SU-DHL-6 (cell line): Measurements from ENCODE around the gene SAMD10.

Experiments used
- H2AFZ ChIP-seq: fragments of 200-600 bp; sonication (generic); 2 replicates; pipeline ENCODE4 v1.6.1; 2014; ENCODE audit warnings: low read depth, mild to moderate bottlenecking, moderate library complexity, mixed read lengths, antibody characterized with exemption, low read length; ENCODE audit not compliant: severe bottlenecking
- H3F3A ChIP-seq: fragments of 200-600 bp; shearing (Covaris generic); 2 replicates; pipeline ENCODE4 v1.6.0; 2016; ENCODE audit warnings: antibody characterized with exemption, mild to moderate bottlenecking; ENCODE audit not compliant: insufficient read depth
- H3K27ac ChIP-seq: fragments of 200-600 bp; sonication (generic); 2 replicates; pipeline ENCODE4 v1.5.1; 2016; ENCODE audit warnings: low read depth, mild to moderate bottlenecking, low read length, moderate library complexity, mixed read lengths
- H3K27me3 ChIP-seq: fragments of 200-600 bp; sonication (generic), shearing (Covaris generic); 2 replicates; pipeline ENCODE4 v1.6.0; 2014; ENCODE audit warnings: mild to moderate bottlenecking, low read length
- H3K36me3 ChIP-seq: fragments of 200-600 bp; sonication (generic); 2 replicates; pipeline ENCODE4 v1.6.1; 2014; ENCODE audit warnings: mild to moderate bottlenecking, low read length, mixed read lengths
- H3K4me2 ChIP-seq: fragments of 300-600, 200-600 bp; shearing (Covaris generic), sonication (generic); 2 replicates; pipeline ENCODE4 v1.6.0; 2014; ENCODE audit warnings: low read length, low read depth, mild to moderate bottlenecking; ENCODE audit not compliant: poor library complexity, severe bottlenecking
- H3K4me3 ChIP-seq: fragments of 200-600 bp; sonication (generic); 2 replicates; pipeline ENCODE4 v1.5.1; 2014; ENCODE audit warnings: antibody characterized with exemption, low read length, mild to moderate bottlenecking, mixed read lengths; ENCODE audit not compliant: insufficient read depth, poor library complexity, severe bottlenecking
- H3K79me2 ChIP-seq: fragments of 200-600 bp; sonication (generic); 2 replicates; pipeline ENCODE4 v1.6.1; 2014; ENCODE audit warnings: mild to moderate bottlenecking, low read length, moderate library complexity; ENCODE audit not compliant: insufficient read depth
- H3K9ac ChIP-seq: fragments of 200-600 bp; sonication (generic); 2 replicates; pipeline ENCODE4 v1.7.0; 2014; ENCODE audit warnings: mild to moderate bottlenecking, low read length
- H3K9me2 ChIP-seq: fragments of 200-600 bp; sonication (generic); replicated peaks from 2 replicates; pipeline ENCODE4 v1.6.1; 2014; ENCODE audit warnings: low read length; ENCODE audit not compliant: insufficient read depth
- H3K9me3 ChIP-seq: fragments of 200-600 bp; sonication (generic); 2 replicates; pipeline ENCODE4 v1.6.1; 2014; ENCODE audit warnings: low read length, mixed read lengths; ENCODE audit not compliant: insufficient read depth
- H4K20me1 ChIP-seq: fragments of 200-600 bp; sonication (generic); 2 replicates; pipeline ENCODE4 v1.6.1; 2014; ENCODE audit warnings: low read depth, mild to moderate bottlenecking, antibody characterized with exemption, low read length, moderate library complexity, mixed read lengths
- CTCF ChIP-seq: fragments of 200-600 bp; sonication (generic); IDR thresholded peaks from one replicate; pipeline ENCODE4 v1.5.1; 2017; ENCODE audit warnings: antibody characterized with exemption, mild to moderate bottlenecking, low read length, moderate library complexity; ENCODE audit not compliant: insufficient read depth, poor library complexity, severe bottlenecking
- EZH2phosphoT487 ChIP-seq: fragments of 200-600 bp; sonication (generic), shearing (Covaris generic); conservative IDR thresholded peaks from 2 replicates; pipeline ENCODE4 v1.6.1; 2018; ENCODE audit warnings: mild to moderate bottlenecking, antibody characterized with exemption, low read length, moderate library complexity, mixed read lengths

Gene SAMD10

GRCh38 chr20:63968136-63968927 lies 11.1 kb downstream of the SAMD10 start:
- H3K9ac ChIP-seq, result no peak overlapping the region

GRCh38 chr20:63967330-63968135 lies 11.9 kb downstream of the SAMD10 start:
- Histone ChIP-seq H3K9ac (no peak overlapping the region), H3K4me2 (no peak overlapping the region), H2AFZ (no peak overlapping the region), H3K27ac (no peak overlapping the region), H3K9me3 (peaks cover 15% of the 10 kb centered on the region; the same call in 1 of the 2 replicates), H3K4me3 (no peak overlapping the region), H4K20me1 (no peaks in the 10 kb centered on the region), H3K79me2 (no peaks in the 10 kb centered on the region), H3F3A (no peaks in the 10 kb centered on the region), H3K27me3 (no peaks in the 10 kb centered on the region), H3K36me3 (no peaks in the 10 kb centered on the region), H3K9me2 (no peaks in the 10 kb centered on the region)
- TF ChIP-seq CTCF, result no peak
- TF ChIP-seq EZH2phosphoT487, result no peak

More at GRCh38 chr20:63968136-63968927, 11.1 kb downstream of the SAMD10 start:
- Histone ChIP-seq H3K79me2 (no peaks in the 10 kb centered on the region), H3K9me2 (no peaks in the 10 kb centered on the region), H3K36me3 (no peaks in the 10 kb centered on the region), H2AFZ (no peak overlapping the region), H3F3A (no peaks in the 10 kb centered on the region), H3K4me3 (no peak overlapping the region), H3K9me3 (peaks cover 15% of the 10 kb centered on the region; the same call in 1 of the 2 replicates), H3K27ac (no peak overlapping the region), H4K20me1 (no peaks in the 10 kb centered on the region), H3K4me2 (no peak overlapping the region), H3K27me3 (no peaks in the 10 kb centered on the region)
- TF ChIP-seq CTCF, result no peak
- no peak for TF ChIP-seq EZH2phosphoT487

- H3K27me3 ChIP-seq, result no peaks in the 10 kb centered on the region
- H3K27ac ChIP-seq, result no peak overlapping the region
- H3K9me2 ChIP-seq, result no peaks in the 10 kb centered on the region
- H3K79me2 ChIP-seq, result no peaks in the 10 kb centered on the region
- no peak overlapping the region for H3K4me3 ChIP-seq
- H3K9ac ChIP-seq, result no peak overlapping the region
- H3K4me2 ChIP-seq, result no peak overlapping the region
- H3K36me3 ChIP-seq, result no peaks in the 10 kb centered on the region
- no peak overlapping the region for H2AFZ ChIP-seq
- no peaks in the 10 kb centered on the region for H3F3A ChIP-seq
- H4K20me1 ChIP-seq, result no peaks in the 10 kb centered on the region
- TF ChIP-seq CTCF (no peak), EZH2phosphoT487 (no peak)
- H3K9me3 ChIP-seq, result peaks cover 15% of the 10 kb centered on the region; the same call in 1 of the 2 replicates
Observed at GRCh38 chr20:63966944-63967322, 12.5 kb downstream of the SAMD10 start.
